RWPE1 (cell line): ENCODE measurements around the gene POTEF.
"Not testable (repeated sequence)": the region's sequence is repeated elsewhere in the genome, so short reads cannot be mapped to it uniquely, and the experiment has no call there.

Experiments
- CTCF ChIA-PET: fragments of 350-600 bp; sonication (Branson Sonifier 250); formaldehyde crosslinking; extraction: SDS; loops from one replicate; lab custom pipeline; 2021; lab: Yijun Ruan, JAX
- POLR2A ChIA-PET: fragments of 400-600 bp; formaldehyde crosslinking; extraction: SDS; loops from one replicate; lab custom pipeline; 2020; ENCODE audit warnings: antibody characterized with exemption; ENCODE audit not compliant: low non-redundant PET; lab: Yijun Ruan, JAX
- DNase-seq: peaks from one replicate; pipeline ENCODE4 v3.0.0; 2012; ENCODE audit warnings: low spot score
- H3K27ac ChIP-seq: fragments of 450-650 bp; 2 replicates; pipeline ENCODE4 v1.5.1; 2017
- CTCF ChIP-seq: fragments of 450-650 bp; conservative IDR thresholded peaks from 2 replicates; pipeline ENCODE4 v1.5.1; 2017; ENCODE audit warnings: low read depth, mild to moderate bottlenecking

Gene POTEF

DNA sequence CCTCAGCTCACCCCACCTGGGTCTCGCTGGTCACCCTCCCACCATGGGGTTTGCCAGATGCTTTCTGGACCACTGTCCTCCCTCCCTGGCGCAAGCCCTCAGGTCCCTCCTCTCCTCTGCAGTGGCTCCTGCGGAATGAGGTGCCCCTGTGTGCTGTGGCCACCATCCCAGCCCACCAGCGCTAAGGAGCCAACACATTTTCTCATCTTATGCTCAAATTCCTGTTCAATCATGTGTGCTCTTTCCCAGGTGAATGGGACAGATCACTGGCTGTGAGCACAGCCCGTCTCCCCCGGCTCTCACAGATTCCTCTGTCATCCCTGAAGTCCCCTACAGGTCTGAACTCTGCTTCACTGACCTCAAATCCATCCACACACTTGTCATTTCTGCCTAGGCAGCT is 31.1 kb upstream of the POTEF start:
- no peak overlapping the region for H3K27ac ChIP-seq
- ChIA-PET CTCF (no interaction called here), POLR2A (no interaction called here)
- no peak for TF ChIP-seq CTCF
- no peak for DNase-seq

DNA sequence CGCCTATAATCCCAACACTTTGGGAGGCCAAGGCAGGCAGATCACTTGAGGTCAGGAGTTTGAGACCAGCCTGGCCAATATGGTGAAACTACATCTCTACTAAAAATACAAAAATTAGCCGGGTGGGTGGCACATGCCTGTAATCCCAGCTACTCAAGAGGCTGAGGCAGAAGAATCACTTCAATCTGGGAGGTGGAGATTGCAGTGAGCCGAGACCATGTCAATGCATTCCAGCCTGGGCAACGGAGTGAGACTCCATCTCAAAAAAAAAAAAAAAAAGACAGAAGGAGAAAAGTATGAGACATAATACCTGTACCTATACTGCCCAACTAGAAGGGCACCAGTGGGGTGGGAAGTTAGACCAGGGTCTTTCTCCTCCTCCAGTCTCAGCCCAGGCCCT is 30.4 kb upstream of the POTEF start:
- POLR2A ChIA-PET: not testable (repeated sequence)

DNA sequence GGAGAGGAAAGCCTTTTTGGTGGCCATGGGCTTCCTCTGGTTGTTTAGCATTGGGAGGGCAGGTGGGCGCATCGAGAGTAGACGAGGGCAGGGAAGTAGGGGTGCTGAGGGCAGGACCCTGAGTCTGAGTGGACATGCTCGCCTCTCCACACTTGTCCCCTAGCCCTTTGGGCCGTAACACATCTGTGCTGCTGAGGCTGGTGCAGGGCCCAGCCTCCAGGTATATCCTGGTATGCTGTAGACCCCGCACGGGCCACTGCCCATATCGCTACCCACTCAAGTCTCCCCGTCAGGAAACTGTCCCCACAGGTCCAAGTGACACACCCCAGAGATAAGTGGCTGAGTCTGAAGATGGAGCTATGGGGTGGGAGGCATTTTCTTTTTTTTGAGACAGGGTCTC is 29.6 kb upstream of the POTEF start:
- H3K27ac ChIP-seq: no peak overlapping the region
- no peak for TF ChIP-seq CTCF
- POLR2A ChIA-PET: no interaction called here
- CTCF ChIA-PET: interaction anchor here (0.6 kb wide), 1 partner anchor 71 kb away, joined by 3 read pairs; no protein-coding TSS in a partner anchor
- DNase-seq: no peak

More for the DNA sequence above, 30.4 kb upstream of the POTEF start:
- H3K27ac ChIP-seq, CTCF ChIA-PET, DNase-seq: not testable (repeated sequence)

DNA sequence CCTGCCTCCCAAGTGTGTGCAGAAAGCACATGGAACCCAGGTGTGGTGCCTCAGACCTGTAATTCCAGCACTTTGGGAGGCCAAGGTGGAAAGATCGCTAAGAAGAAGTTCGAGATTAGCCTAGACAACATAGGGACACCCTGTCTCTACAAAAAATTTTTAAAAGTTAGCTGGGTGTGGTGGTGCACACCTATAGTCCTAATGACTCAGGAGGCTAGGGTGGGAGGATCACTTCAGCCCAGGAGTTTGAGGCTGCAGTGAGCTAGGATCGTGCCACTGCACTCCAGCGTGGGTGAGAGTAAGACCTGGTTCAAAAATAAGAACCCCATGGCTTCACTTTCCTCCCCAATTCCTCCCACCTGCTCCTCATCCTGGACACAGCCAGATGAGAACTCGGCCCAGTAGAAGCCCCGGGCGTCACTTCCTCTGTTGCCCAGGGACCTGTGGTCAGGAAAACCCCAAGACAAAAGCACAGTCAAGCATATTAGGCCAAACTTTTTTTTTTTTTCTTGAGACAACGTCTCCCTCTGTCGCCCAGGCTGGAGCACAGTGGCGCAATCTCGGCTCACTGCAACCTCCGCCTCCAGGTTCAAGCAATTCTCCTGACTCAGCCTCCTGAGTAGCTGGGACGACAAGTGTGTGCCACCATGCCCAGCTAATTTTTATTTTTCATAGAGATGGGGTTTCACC is 28.9 kb upstream of the POTEF start:
- POLR2A ChIA-PET, H3K27ac ChIP-seq, DNase-seq: not testable (repeated sequence)
- CTCF ChIA-PET: interaction anchor here (0.6 kb wide), 2 partner anchors 19 to 72 kb away, joined by 3 to 6 read pairs; no protein-coding TSS in a partner anchor

DNA sequence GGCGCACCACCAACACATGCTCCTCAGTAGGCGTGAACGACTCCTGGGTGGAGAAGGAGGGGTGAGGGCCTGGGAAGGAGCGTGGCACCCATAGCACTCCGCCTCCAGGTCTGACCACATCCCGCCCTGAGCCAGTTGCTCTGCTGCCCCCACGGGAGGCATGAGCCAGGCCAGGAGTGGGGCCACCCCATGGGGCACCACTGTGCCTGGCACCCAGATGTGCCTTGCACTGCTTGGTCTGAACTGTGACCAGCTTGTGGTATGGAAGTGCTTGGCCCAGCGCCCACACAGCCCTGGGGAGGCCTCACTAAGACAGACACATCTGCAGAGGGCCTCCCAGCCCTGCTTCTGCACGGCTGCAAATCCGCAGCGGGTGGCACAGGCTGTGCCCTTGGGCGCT is 28.3 kb upstream of the POTEF start:
- POLR2A ChIA-PET, DNase-seq, H3K27ac ChIP-seq, CTCF ChIA-PET: not testable (repeated sequence)

GRCh38 chr2:130156624-130157004 is 27.6 kb upstream of the POTEF start:
- no peak overlapping the region for H3K27ac ChIP-seq
- ChIA-PET POLR2A (no interaction called here), CTCF (no interaction called here)
- no peak for TF ChIP-seq CTCF
- DNase-seq: no peak

DNA sequence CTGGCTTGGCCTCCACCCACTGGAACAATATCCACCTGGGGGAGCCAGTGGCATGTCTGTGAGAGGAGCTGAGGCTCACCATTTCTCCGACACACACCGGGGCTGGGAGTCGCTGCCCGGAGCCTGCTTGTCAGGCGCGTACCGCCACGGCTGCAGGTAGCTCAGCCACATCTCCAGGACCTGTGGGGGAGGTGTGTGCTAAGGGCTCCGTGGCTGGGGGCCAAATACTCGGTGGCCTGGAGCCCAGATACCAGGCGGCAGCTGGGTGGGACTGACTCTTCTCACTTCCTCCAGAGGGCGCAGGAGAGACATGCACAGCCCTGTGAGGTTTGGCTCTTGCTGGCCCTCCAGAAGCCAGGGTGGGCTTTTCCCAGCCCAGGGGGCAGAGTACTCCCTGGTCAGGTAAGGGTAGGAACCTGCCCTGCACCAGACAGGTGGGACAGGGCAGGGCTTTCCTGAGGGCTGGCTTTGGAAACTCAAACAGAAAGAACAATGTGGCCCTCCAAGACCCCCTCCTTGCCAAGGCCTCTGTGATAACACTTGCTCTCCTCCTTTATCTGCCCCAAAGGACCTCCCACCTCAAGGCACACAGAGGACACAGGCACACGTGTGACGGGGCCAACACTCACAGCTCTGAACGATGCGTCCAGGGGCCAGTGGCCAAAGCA is 27.1 kb upstream of the POTEF start:
- POLR2A ChIA-PET, DNase-seq, H3K27ac ChIP-seq: not testable (repeated sequence)
- peak; percentile 48 for TF ChIP-seq CTCF
- CTCF ChIA-PET: interaction anchor here (0.6 to 1.0 kb wide), 3 partner anchors 8 to 177 kb away, joined by 3 to 5 read pairs (median 3); no protein-coding TSS in a partner anchor
